GM20000 (cell line): ENCODE measurements around the gene TIGD3.

Experiments
- DNase-seq: peaks from one replicate; pipeline ENCODE4 v3.0.0; 2012; ENCODE audit warnings: low spot score
- CTCF ChIP-seq: IDR thresholded peaks from 2 replicates; pipeline ENCODE4 v1.5.1; 2012; ENCODE audit warnings: mild to moderate bottlenecking, control low read depth; ENCODE audit errors: extremely low read depth, missing control alignments

TIGD3 gene

GRCh38 chr11:65354265-65355012 is at the start of gene TIGD3:
Gene TIGD3, plus strand, starts transcription at chr11:65354751. Its CDS starts 1,058 bp downstream, at chr11:65355809.
- TF ChIP-seq CTCF: no peak
- DNase-seq: peak; percentile 99

- no peak for DNase-seq
- no peak for TF ChIP-seq CTCF
Measured at GRCh38 chr11:65305501-65306268, 48.9 kb upstream of the TIGD3 start.

GRCh38 chr11:65307298-65308229 is 47.0 kb upstream of the TIGD3 start:
- no peak for TF ChIP-seq CTCF
- DNase-seq: no peak

- TF ChIP-seq CTCF: no peak
- no peak for DNase-seq
Measured at GRCh38 chr11:65308281-65308891, 46.2 kb upstream of the TIGD3 start.

GRCh38 chr11:65309006-65309405 is 45.5 kb upstream of the TIGD3 start:
- DNase-seq: no peak
- TF ChIP-seq CTCF: no peak

- no peak for DNase-seq
- no peak for TF ChIP-seq CTCF
Measured at GRCh38 chr11:65310215-65310614, 44.3 kb upstream of the TIGD3 start.
